Neural cell (in vitro differentiated cells): ENCODE measurements around the gene ROBO4. TPM values are rescaled to one million over a fixed set of nuclear protein-coding genes. Genes with fewer than 3 reads are reported as not detected.

Experiments
- H2AFZ ChIP-seq: fragments of 200-600, 300-800 bp; sonication (generic), shearing (Covaris generic); 2 replicates; pipeline ENCODE4 v1.6.0; 2014; ENCODE audit warnings: low read depth, mild to moderate bottlenecking, antibody characterized with exemption, low read length, moderate library complexity
- H3F3A ChIP-seq: fragments of 200-600 bp; shearing (Covaris generic); 2 replicates; pipeline ENCODE4 v1.6.1; 2016; ENCODE audit warnings: mild to moderate bottlenecking, moderate library complexity, mixed read lengths, antibody characterized with exemption, low read length; ENCODE audit not compliant: insufficient read depth, poor library complexity, severe bottlenecking
- H3K27ac ChIP-seq: fragments of 200-600, 300-800 bp; sonication (generic), shearing (Covaris generic); 2 replicates; pipeline ENCODE4 v1.5.1; 2014; ENCODE audit warnings: mild to moderate bottlenecking, low read length, moderate library complexity
- H3K27me3 ChIP-seq: fragments of 300-800, 200-600 bp; sonication (generic), shearing (Covaris generic); 2 replicates; pipeline ENCODE4 v1.6.0; 2014; ENCODE audit warnings: mild to moderate bottlenecking, low read depth, low read length, moderate library complexity; ENCODE audit not compliant: insufficient read depth
- H3K36me3 ChIP-seq: fragments of 300-800, 200-600 bp; sonication (generic), shearing (Covaris generic); 2 replicates; pipeline ENCODE4 v1.5.1; 2014; ENCODE audit warnings: mild to moderate bottlenecking, antibody characterized with exemption, low read length, moderate library complexity; ENCODE audit not compliant: insufficient read depth
- H3K4me2 ChIP-seq: fragments of 300-800, 200-600 bp; sonication (generic), shearing (Covaris generic); 2 replicates; pipeline ENCODE4 v1.6.0; 2014; ENCODE audit warnings: mild to moderate bottlenecking, low read length
- H3K4me3 ChIP-seq: fragments of 300-800, 200-600 bp; sonication (generic), shearing (Covaris generic); 2 replicates; pipeline ENCODE4 v1.5.1; 2014; ENCODE audit warnings: mild to moderate bottlenecking, low read length, moderate library complexity
- H3K79me2 ChIP-seq: fragments of 200-600 bp; shearing (Covaris generic); replicated peaks from 2 replicates; pipeline ENCODE4 v1.6.0; 2014; ENCODE audit warnings: mild to moderate bottlenecking, low read length, moderate library complexity; ENCODE audit not compliant: insufficient read depth
- H3K9ac ChIP-seq: fragments of 300-800, 200-600 bp; sonication (generic), shearing (Covaris generic); 2 replicates; pipeline ENCODE4 v1.6.1; 2016; ENCODE audit warnings: mild to moderate bottlenecking, low read length, mixed read lengths
- H3K9me2 ChIP-seq: fragments of 200-600 bp; shearing (Covaris generic); 2 replicates; pipeline ENCODE4 v1.6.1; 2016; ENCODE audit warnings: mild to moderate bottlenecking, low read length, mixed read lengths; ENCODE audit not compliant: insufficient read depth
- H3K9me3 ChIP-seq: fragments of 200-600, 300-800 bp; sonication (generic), shearing (Covaris generic); 2 replicates; pipeline ENCODE4 v1.6.1; 2016; ENCODE audit warnings: mild to moderate bottlenecking, mixed run types, low read length, moderate library complexity, mixed read lengths
- H4K20me1 ChIP-seq: fragments of 200-600 bp; shearing (Covaris generic); 2 replicates; pipeline ENCODE4 v1.6.1; 2016; ENCODE audit warnings: mild to moderate bottlenecking, mixed run types; ENCODE audit not compliant: insufficient read depth
- EP300 ChIP-seq: fragments of 450-650 bp; conservative IDR thresholded peaks from 2 replicates; pipeline ENCODE4 v1.6.1; 2014; ENCODE audit warnings: antibody characterized with exemption, mild to moderate bottlenecking, moderate library complexity; ENCODE audit not compliant: poor library complexity, severe bottlenecking
- EZH2 ChIP-seq: fragments of 200-600, 300-800 bp; shearing (Covaris generic), sonication (generic); IDR thresholded peaks from 2 replicates; pipeline ENCODE4 v1.6.1; 2014; ENCODE audit warnings: antibody characterized with exemption, low read length, borderline replicate concordance, mild to moderate bottlenecking; ENCODE audit not compliant: insufficient read depth, poor library complexity, severe bottlenecking
- MXI1 ChIP-seq: fragments of 450-650 bp; conservative IDR thresholded peaks from 2 replicates; pipeline ENCODE4 v1.6.1; 2014; ENCODE audit warnings: antibody characterized with exemption, mild to moderate bottlenecking; ENCODE audit not compliant: poor library complexity, severe bottlenecking
- POLR2AphosphoS5 ChIP-seq: IDR thresholded peaks from 2 replicates; pipeline ENCODE4 v1.6.1; 2012
- RAD21 ChIP-seq: fragments of 450-650 bp; conservative IDR thresholded peaks from 2 replicates; pipeline ENCODE4 v1.6.1; 2014; ENCODE audit warnings: antibody characterized with exemption, mild to moderate bottlenecking, moderate library complexity
- SMC3 ChIP-seq: fragments of 450-650 bp; conservative IDR thresholded peaks from 2 replicates; pipeline ENCODE4 v1.6.1; 2014; ENCODE audit warnings: antibody characterized with exemption, mild to moderate bottlenecking, moderate library complexity; ENCODE audit not compliant: poor library complexity
- TAF1 ChIP-seq: IDR thresholded peaks from 2 replicates; pipeline ENCODE4 v1.6.1; 2012; ENCODE audit warnings: low read depth
- polyA plus RNA-seq: library from polyadenylated mRNA; depleted of rRNA; stranded (reverse); fragments of >200 nt; gene quantifications from 2 replicates; pipeline ENCODE4 v1.2.3, GENCODE V29; 2014
- TF ChIP-seq, protein P1 (sequence below): IDR thresholded peaks from 2 replicates; pipeline ENCODE4 v1.6.1; 2012; ENCODE audit warnings: borderline replicate concordance
- TF ChIP-seq, protein P2 (sequence below): fragments of 450-650 bp; IDR thresholded peaks from 2 replicates; pipeline ENCODE4 v1.5.1; 2014; ENCODE audit warnings: antibody characterized with exemption, mild to moderate bottlenecking, moderate library complexity; ENCODE audit not compliant: poor library complexity, severe bottlenecking

Gene ROBO4
- polyA plus RNA-seq, 1 donor from 2014 or later, result not detected

DNA sequence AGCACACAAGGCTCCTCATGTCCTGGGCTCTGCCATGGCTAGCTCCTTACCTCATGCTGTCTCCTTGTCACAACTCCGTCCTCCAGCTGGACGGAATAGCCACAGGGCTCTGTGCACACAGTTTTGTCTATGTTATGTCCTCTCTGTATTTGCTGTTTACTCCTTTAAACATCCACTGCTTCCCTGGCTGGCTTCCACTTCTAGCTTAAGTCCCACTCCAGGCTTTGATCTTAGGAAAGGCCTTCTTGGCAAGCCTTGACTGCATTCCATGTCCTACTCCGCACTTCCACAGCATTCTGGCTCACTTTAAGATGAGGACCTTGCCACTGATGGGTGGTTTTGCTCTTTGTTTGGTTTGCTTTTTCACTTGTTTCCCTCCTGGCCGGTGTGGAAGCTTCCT lies 55.4 kb downstream of the ROBO4 start:
- TF ChIP-seq EZH2, result no peak
- TF ChIP-seq, protein P1, sequence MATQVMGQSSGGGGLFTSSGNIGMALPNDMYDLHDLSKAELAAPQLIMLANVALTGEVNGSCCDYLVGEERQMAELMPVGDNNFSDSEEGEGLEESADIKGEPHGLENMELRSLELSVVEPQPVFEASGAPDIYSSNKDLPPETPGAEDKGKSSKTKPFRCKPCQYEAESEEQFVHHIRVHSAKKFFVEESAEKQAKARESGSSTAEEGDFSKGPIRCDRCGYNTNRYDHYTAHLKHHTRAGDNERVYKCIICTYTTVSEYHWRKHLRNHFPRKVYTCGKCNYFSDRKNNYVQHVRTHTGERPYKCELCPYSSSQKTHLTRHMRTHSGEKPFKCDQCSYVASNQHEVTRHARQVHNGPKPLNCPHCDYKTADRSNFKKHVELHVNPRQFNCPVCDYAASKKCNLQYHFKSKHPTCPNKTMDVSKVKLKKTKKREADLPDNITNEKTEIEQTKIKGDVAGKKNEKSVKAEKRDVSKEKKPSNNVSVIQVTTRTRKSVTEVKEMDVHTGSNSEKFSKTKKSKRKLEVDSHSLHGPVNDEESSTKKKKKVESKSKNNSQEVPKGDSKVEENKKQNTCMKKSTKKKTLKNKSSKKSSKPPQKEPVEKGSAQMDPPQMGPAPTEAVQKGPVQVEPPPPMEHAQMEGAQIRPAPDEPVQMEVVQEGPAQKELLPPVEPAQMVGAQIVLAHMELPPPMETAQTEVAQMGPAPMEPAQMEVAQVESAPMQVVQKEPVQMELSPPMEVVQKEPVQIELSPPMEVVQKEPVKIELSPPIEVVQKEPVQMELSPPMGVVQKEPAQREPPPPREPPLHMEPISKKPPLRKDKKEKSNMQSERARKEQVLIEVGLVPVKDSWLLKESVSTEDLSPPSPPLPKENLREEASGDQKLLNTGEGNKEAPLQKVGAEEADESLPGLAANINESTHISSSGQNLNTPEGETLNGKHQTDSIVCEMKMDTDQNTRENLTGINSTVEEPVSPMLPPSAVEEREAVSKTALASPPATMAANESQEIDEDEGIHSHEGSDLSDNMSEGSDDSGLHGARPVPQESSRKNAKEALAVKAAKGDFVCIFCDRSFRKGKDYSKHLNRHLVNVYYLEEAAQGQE, result no peak
- no peak for TF ChIP-seq MXI1
- H3F3A ChIP-seq, result no peaks in the 10 kb centered on the region
- H3K9ac ChIP-seq, result no peak overlapping the region
- no peaks in the 10 kb centered on the region for H4K20me1 ChIP-seq
- H3K27ac ChIP-seq, result no peak overlapping the region
- H2AFZ ChIP-seq, result no peak overlapping the region
- H3K4me2 ChIP-seq, result no peak overlapping the region
- no peaks in the 10 kb centered on the region for H3K36me3 ChIP-seq
- H3K79me2 ChIP-seq, result no peaks in the 10 kb centered on the region
- H3K27me3 ChIP-seq, result peaks cover 73% of the 10 kb centered on the region
- no peak overlapping the region for H3K4me3 ChIP-seq
- no peaks in the 10 kb centered on the region for H3K9me2 ChIP-seq
- H3K9me3 ChIP-seq, result no peaks in the 10 kb centered on the region

DNA sequence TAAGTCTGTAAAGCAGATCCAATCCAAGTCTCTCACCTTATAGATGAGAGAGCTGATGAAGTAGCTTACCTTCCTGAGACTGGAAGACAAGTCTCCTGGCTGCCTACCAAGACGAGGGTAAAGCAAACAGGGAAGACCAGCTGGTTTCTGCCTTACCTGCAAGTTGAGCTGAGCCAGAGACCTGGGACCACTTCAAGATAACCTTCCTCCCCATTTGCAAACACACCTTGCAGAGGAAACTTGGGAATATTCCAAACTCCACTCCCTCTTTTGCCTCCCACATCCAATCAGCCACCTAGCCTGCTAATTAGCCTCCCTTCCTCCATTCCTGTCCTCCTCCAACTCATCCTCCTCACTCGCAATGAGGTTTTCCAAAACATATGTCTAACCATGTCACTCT lies 55.8 kb downstream of the ROBO4 start:
- no peaks in the 10 kb centered on the region for H3F3A ChIP-seq
- no peak overlapping the region for H3K27ac ChIP-seq
- peaks cover 73% of the 10 kb centered on the region for H3K27me3 ChIP-seq
- no peaks in the 10 kb centered on the region for H4K20me1 ChIP-seq
- TF ChIP-seq SMC3 (no peak), POLR2AphosphoS5 (no peak), TAF1 (no peak), MXI1 (no peak), EZH2 (no peak), EP300 (no peak), RAD21 (no peak)
- TF ChIP-seq, protein P1, result no peak
- TF ChIP-seq, protein P2, sequence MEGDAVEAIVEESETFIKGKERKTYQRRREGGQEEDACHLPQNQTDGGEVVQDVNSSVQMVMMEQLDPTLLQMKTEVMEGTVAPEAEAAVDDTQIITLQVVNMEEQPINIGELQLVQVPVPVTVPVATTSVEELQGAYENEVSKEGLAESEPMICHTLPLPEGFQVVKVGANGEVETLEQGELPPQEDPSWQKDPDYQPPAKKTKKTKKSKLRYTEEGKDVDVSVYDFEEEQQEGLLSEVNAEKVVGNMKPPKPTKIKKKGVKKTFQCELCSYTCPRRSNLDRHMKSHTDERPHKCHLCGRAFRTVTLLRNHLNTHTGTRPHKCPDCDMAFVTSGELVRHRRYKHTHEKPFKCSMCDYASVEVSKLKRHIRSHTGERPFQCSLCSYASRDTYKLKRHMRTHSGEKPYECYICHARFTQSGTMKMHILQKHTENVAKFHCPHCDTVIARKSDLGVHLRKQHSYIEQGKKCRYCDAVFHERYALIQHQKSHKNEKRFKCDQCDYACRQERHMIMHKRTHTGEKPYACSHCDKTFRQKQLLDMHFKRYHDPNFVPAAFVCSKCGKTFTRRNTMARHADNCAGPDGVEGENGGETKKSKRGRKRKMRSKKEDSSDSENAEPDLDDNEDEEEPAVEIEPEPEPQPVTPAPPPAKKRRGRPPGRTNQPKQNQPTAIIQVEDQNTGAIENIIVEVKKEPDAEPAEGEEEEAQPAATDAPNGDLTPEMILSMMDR, result no peak
- H3K79me2 ChIP-seq, result no peaks in the 10 kb centered on the region
- H2AFZ ChIP-seq, result no peak overlapping the region
- no peaks in the 10 kb centered on the region for H3K9me2 ChIP-seq
- H3K4me3 ChIP-seq, result no peak overlapping the region
- no peak overlapping the region for H3K9ac ChIP-seq
- H3K9me3 ChIP-seq, result no peaks in the 10 kb centered on the region
- H3K4me2 ChIP-seq, result no peak overlapping the region
- no peaks in the 10 kb centered on the region for H3K36me3 ChIP-seq
